K562 (cell line): ENCODE results near the gene S100A9. TPM values are rescaled to one million over a fixed set of nuclear protein-coding genes. Genes with fewer than 3 reads are reported as not detected.

Source experiments
- ATAC-seq: fragments of 200-7000 bp; cut with Tn5 transposase; 3 replicates; pipeline ENCODE4 v1.9.1; 2020; ENCODE audit warnings: moderate library complexity
- BruUV-seq: library from RNA; stranded (reverse); fragments of 400-500 nt; replicated peaks from 2 replicates; lab custom pipeline; 2021; lab: Mats Ljungman, UMichigan
- CTCF ChIA-PET: fragments of 300-600 bp; formaldehyde crosslinking; extraction: SDS; loops from one replicate; lab custom pipeline; 2021; ENCODE audit warnings: low intra/inter-chr PET ratio; lab: Yijun Ruan, JAX
- POLR2A ChIA-PET: fragments of 300-600, 350-650 bp; sonication (Branson Sonifier 250); formaldehyde crosslinking; extraction: SDS; loops from one replicate; lab custom pipeline; 2021; ENCODE audit warnings: antibody characterized with exemption, inconsistent platforms; lab: Yijun Ruan, JAX
- DNase-seq, 4 experiments: peaks; one replicate each; pipeline versions ENCODE4 v3.0.0 to v3.0.0-alpha.2; 2011 to 2018; ENCODE audit warnings: low spot score in 3 of 4, mixed read lengths in 3 of 4; ENCODE audit errors: extremely low read depth in 1 of 4
- FAIRE-seq: peaks from 2 replicates; lab custom pipeline; 2011; peaks lifted over from hg19 to GRCh38; lab: Jason Lieb, UNC
- H2AFZ ChIP-seq: 2 replicates; pipeline ENCODE4 v1.6.0; 2011; ENCODE audit warnings: low read depth, low read length, control low read depth, inconsistent platforms
- H3K27ac ChIP-seq: fragments of 200-600 bp; 3 replicates; pipeline ENCODE4 v1.8.0; 2011; ENCODE audit warnings: low read depth, mild to moderate bottlenecking, control low read depth, inconsistent platforms, low read length, moderate library complexity, mixed read lengths; ENCODE audit errors: extremely low read depth
- H3K27me3 ChIP-seq, 2 experiments: fragments of 300-600 bp in 1 of 2; 2 replicates in 1 of 2; 3 replicates in 1 of 2; pipeline versions ENCODE4 v1.6.0 to v1.8.0; 2011; ENCODE audit warnings: inconsistent platforms in 2 of 2, low read length in 2 of 2, mild to moderate bottlenecking in 1 of 2, mixed read lengths in 1 of 2, moderate library complexity in 1 of 2; ENCODE audit not compliant: control insufficient read depth in 2 of 2, insufficient read depth in 2 of 2
- H3K36me3 ChIP-seq: fragments of 300-600 bp; 3 replicates; pipeline ENCODE4 v1.8.0; 2011; ENCODE audit warnings: mild to moderate bottlenecking, low read length, inconsistent platforms; ENCODE audit not compliant: control insufficient read depth, insufficient read depth
- H3K4me1 ChIP-seq, 2 experiments: fragments of 200-600 bp in 1 of 2; replicated peaks in 1 of 2; 2 replicates in 1 of 2; 3 replicates in 1 of 2; pipeline versions ENCODE4 v1.5.1 to v1.8.0; 2011; ENCODE audit warnings: inconsistent platforms in 2 of 2, low read length in 2 of 2, mild to moderate bottlenecking in 1 of 2, mixed read lengths in 1 of 2, moderate library complexity in 1 of 2; ENCODE audit not compliant: control insufficient read depth in 2 of 2, insufficient read depth in 2 of 2
- H3K4me2 ChIP-seq: 2 replicates; pipeline ENCODE4 v1.6.1; 2011; ENCODE audit warnings: low read length, control low read depth, inconsistent platforms, mixed read lengths; ENCODE audit not compliant: insufficient read depth
- H3K4me3 ChIP-seq: fragments of 200-600 bp; sonication (generic), shearing (Covaris generic); 2 replicates; pipeline ENCODE4 v1.5.1; 2016; ENCODE audit warnings: control low read depth, inconsistent platforms
- H3K79me2 ChIP-seq: fragments of 200-600 bp; 3 replicates; pipeline ENCODE4 v1.8.0; 2011; ENCODE audit warnings: low read length, inconsistent platforms; ENCODE audit not compliant: control insufficient read depth, insufficient read depth
- H3K9ac ChIP-seq, 2 experiments: 2 replicates each; pipeline versions ENCODE4 v1.6.0 to v1.6.1; 2011; ENCODE audit warnings: low read depth in 2 of 2, low read length in 2 of 2, control low read depth in 1 of 2, inconsistent platforms in 1 of 2, mild to moderate bottlenecking in 1 of 2, mixed read lengths in 1 of 2; ENCODE audit not compliant: insufficient read depth in 1 of 2
- H3K9me1 ChIP-seq: one replicate; pipeline ENCODE4 v1.6.0; 2011; ENCODE audit warnings: inconsistent platforms, mild to moderate bottlenecking, low read length, moderate library complexity; ENCODE audit not compliant: control insufficient read depth, insufficient read depth
- H3K9me3 ChIP-seq: replicated peaks from 2 replicates; pipeline ENCODE4 v1.5.1; 2011; ENCODE audit warnings: low read depth, low read length, inconsistent platforms; ENCODE audit not compliant: control insufficient read depth, insufficient read depth
- H4K20me1 ChIP-seq: replicated peaks from 2 replicates; pipeline ENCODE4 v1.6.1; 2011; ENCODE audit warnings: low read length, inconsistent platforms, mixed read lengths; ENCODE audit not compliant: control insufficient read depth, insufficient read depth
- ARID1B ChIP-seq: fragments of 450-650 bp; IDR thresholded peaks from 2 replicates; pipeline ENCODE4 v1.6.1; 2016; ENCODE audit warnings: antibody characterized with exemption, mild to moderate bottlenecking, inconsistent platforms
- NCOA2 ChIP-seq, 2 experiments: fragments of 450-650 bp; IDR thresholded peaks; 2 replicates each; pipeline ENCODE4 v1.6.1; 2018; ENCODE audit warnings: mild to moderate bottlenecking in 2 of 2, moderate library complexity in 1 of 2; ENCODE audit not compliant: partially characterized antibody in 2 of 2
- PTBP1 ChIP-seq: fragments of 200-400 bp; formaldehyde crosslinking; IDR thresholded peaks from 2 replicates; pipeline ENCODE4 v1.6.1; 2017; ENCODE audit warnings: low read depth, low read length
- SMAD3 ChIP-seq: fragments of 450-650 bp; formaldehyde crosslinking; conservative IDR thresholded peaks from 2 replicates; pipeline ENCODE4 v1.4.0; 2020; ENCODE audit warnings: mild to moderate bottlenecking
- SNIP1 ChIP-seq: fragments of 450-650 bp; IDR thresholded peaks from 2 replicates; pipeline ENCODE4 v1.7.1; 2017; ENCODE audit warnings: low read depth, mild to moderate bottlenecking
- U2AF2 ChIP-seq: fragments of 200-400 bp; formaldehyde crosslinking; optimal IDR thresholded peaks from 2 replicates; pipeline ENCODE3; 2017; ENCODE audit warnings: low read depth, mild to moderate bottlenecking, low read length
- XRCC3 ChIP-seq: fragments of 450-650 bp; IDR thresholded peaks from 2 replicates; pipeline ENCODE4 v1.6.1; 2017; ENCODE audit warnings: mild to moderate bottlenecking, moderate library complexity
- YY1 ChIP-seq, 3 experiments: IDR thresholded peaks; 2 replicates each; pipeline ENCODE4 v1.6.1; 2011; ENCODE audit warnings: low read length in 2 of 3, mild to moderate bottlenecking in 2 of 3, moderate library complexity in 2 of 3, borderline replicate concordance in 1 of 3, control low read depth in 1 of 3, low read depth in 1 of 3; ENCODE audit not compliant: insufficient read depth in 3 of 3, insufficient replicate concordance in 2 of 3, control insufficient read depth in 1 of 3, insufficient read length in 1 of 3; ENCODE audit errors: extremely low read depth in 1 of 3
- ZNF146 ChIP-seq: IDR thresholded peaks from one replicate; pipeline ENCODE4 v1.6.1; 2018; ENCODE audit warnings: missing compliant biosample characterization; ENCODE audit not compliant: unreplicated experiment
- WGBS: fragments of 100-300 bp; shearing (Covaris generic); methylation state at CpG from one replicate; pipeline ENCODE4 v1.1.6; 2016; ENCODE audit warnings: low coverage, mixed read lengths; ENCODE audit not compliant: insufficient coverage; ENCODE audit errors: missing lambda C conversion rate; 5-methylcytosine and 5-hydroxymethylcytosine counted together
- in situ Hi-C: fragments of 300-500 bp; cut with MboI; formaldehyde crosslinking; loops from 4 replicates; pipeline ENCODE4 v1.15.0; 2018; ENCODE audit warnings: inconsistent platforms, mixed read lengths
- intact Hi-C: fragments of 100-400 bp; cut with micrococcal nuclease; formaldehyde crosslinking; loops from 2 replicates; pipeline ENCODE4 v1.14.2; 2022
- polyA plus RNA-seq, 8 experiments: library from polyadenylated mRNA; depleted of rRNA in 4 of 8; stranded (reverse) in 5 of 8; unstranded in 3 of 8; fragments of >200 nt; fragmentation: Nextera tagmentation in 2 of 8; fragmentation: Illumina TruSeq in 1 of 8; extraction: Ambion mirVana in 2 of 8; extraction: Trizol in 1 of 8; gene quantifications; 2 replicates each; pipeline versions ENCODE4 v1.2.1 to v1.2.3, GENCODE V29; 2011 to 2014; ENCODE audit warnings: inconsistent platforms in 1 of 8, missing spikeins in 1 of 8
- total RNA-seq, 7 experiments: library from RNA; depleted of rRNA in 6 of 7; stranded (reverse); fragments of >200 nt in 6 of 7; fragmentation: Illumina TruSeq in 2 of 7; extraction: Trizol in 2 of 7; gene quantifications; 2 replicates each; pipeline versions ENCODE4 v1.2.1 to v1.2.3, GENCODE V29; 2011 to 2021; ENCODE audit warnings: low replicate concordance in 1 of 7
- TF ChIP-seq, protein P1 (sequence below): fragments of 250-450 bp; sonication (Bioruptor Pico); IDR thresholded peaks from 2 replicates; pipeline ENCODE4 v1.8.0; 2022; ENCODE audit warnings: moderate library complexity, mild to moderate bottlenecking, inconsistent platforms

The S100A9 gene
- total and polyA plus RNA-seq, 9 of the 15 experiments (the other 6 are each of a cell fraction or from before 2014, with no cell fraction given): 0.80 TPM; not detected in 8

DNA sequence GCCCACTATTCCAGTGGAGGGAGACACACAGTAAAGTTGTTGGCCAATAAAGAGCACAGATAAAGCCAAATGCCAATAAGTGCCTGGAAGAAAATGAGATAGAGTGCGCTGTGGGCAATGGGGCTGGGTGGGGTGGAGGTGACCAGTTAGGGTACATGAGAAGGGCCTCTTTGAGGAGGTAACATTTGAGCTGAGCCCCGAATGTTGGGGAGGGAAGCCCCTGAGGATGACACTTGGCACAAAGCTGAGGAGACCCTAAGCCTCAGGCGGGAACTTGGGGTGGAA, 979 bp downstream of the S100A9 start:
- Histone ChIP-seq H2AFZ (no peak overlapping the region), H3K9me1 (no peaks in the 10 kb centered on the region), H3K27ac (no peak overlapping the region), H3K36me3 (no peaks in the 10 kb centered on the region), H4K20me1 (no peaks in the 10 kb centered on the region; the same call in 1 of the 2 replicates), H3K4me3 (no peak overlapping the region), H3K79me2 (no peaks in the 10 kb centered on the region), H3K27me3 (peaks cover 4 to 44% of the 10 kb centered on the region in 2 experiments; a peak in 4 of 5 replicates), H3K4me2 (no peak overlapping the region), H3K4me1 (peaks cover 0 to 5% of the 10 kb centered on the region in 2 experiments; a peak in 1 of 5 replicates), H3K9me3 (no peaks in the 10 kb centered on the region), H3K9ac (no peak overlapping the region)
- in situ Hi-C loops: loop anchor here (10.0 kb wide), 1 partner anchor 396 kb away; no protein-coding TSS in a partner anchor
- FAIRE-seq: no peak
- WGBS: 27% methylated on average over 2 of the region's 3 CpGs
- CTCF ChIA-PET: no interaction called here
- POLR2A ChIA-PET: no interaction called here
- no TSS peak for BruUV-seq
- DNase-seq: no peak
- no peak for ATAC-seq
- intact Hi-C loops: loop anchor here (10.0 kb wide), 2 partner anchors 406 to 626 kb away; partner anchors contain the start of gene RAB13
- TF ChIP-seq, protein P1, sequence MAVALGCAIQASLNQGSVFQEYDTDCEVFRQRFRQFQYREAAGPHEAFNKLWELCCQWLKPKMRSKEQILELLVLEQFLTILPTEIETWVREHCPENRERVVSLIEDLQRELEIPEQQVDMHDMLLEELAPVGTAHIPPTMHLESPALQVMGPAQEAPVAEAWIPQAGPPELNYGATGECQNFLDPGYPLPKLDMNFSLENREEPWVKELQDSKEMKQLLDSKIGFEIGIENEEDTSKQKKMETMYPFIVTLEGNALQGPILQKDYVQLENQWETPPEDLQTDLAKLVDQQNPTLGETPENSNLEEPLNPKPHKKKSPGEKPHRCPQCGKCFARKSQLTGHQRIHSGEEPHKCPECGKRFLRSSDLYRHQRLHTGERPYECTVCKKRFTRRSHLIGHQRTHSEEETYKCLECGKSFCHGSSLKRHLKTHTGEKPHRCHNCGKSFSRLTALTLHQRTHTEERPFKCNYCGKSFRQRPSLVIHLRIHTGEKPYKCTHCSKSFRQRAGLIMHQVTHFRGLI (CRISPR knock-in tag): no peak
- TF ChIP-seq U2AF2: no peak

DNA sequence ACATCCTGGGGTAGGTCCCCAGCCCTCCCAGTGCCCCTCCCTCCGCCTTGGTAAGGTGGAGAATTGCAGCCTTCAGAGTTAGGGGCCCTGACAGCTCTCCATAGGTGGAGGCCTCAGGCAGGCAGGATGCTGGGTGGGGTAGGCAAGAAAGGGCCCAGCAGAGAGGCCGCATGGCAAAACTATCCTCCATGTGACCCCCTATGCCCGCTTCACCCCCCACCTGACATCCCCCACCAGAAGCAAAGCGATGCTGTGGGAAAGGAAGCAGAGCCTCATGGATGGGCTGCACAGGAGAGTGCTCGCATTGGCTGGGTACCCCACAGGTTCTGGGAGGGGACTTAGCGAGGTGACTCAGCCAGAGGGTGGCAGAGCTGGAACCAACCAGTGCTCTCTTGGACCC, 1.6 kb downstream of the S100A9 start:
- Histone ChIP-seq H3K79me2 (no peaks in the 10 kb centered on the region), H3K27ac (no peak overlapping the region), H3K9me3 (no peaks in the 10 kb centered on the region), H3K27me3 (peaks cover 4 to 47% of the 10 kb centered on the region in 2 experiments; a peak in 4 of 5 replicates), H2AFZ (no peak overlapping the region), H3K9me1 (no peaks in the 10 kb centered on the region), H3K36me3 (no peaks in the 10 kb centered on the region), H3K4me1 (peaks cover 0 to 5% of the 10 kb centered on the region in 2 experiments; a peak in 1 of 5 replicates), H3K9ac (no peak overlapping the region), H3K4me2 (no peak overlapping the region), H4K20me1 (no peaks in the 10 kb centered on the region; the same call in 1 of the 2 replicates), H3K4me3 (no peak overlapping the region)
- ATAC-seq: no peak
- ChIA-PET CTCF (no interaction called here), POLR2A (no interaction called here)
- intact Hi-C loops (loop anchor here (10.0 kb wide), 2 partner anchors 406 to 626 kb away; partner anchors contain the start of gene RAB13), in situ Hi-C loops (loop anchor here (10.0 kb wide), 1 partner anchor 396 kb away; no protein-coding TSS in a partner anchor)
- BruUV-seq: no TSS peak
- no peak for DNase-seq
- TF ChIP-seq ZNF146 (CRISPR knock-in tag) (no peak), SMAD3 (CRISPR knock-in tag) (no peak), ARID1B (no peak), NCOA2 (IDR thresholded peaks at IDR 0.05; ENCODE audit: partially characterized antibody in 2 of 2) (no peak), PTBP1 (no peak), YY1 (IDR thresholded peaks at IDR 0.05; ENCODE audit: borderline replicate concordance in 1 of 3, control insufficient read depth in 1 of 3, extremely low read depth in 1 of 3, insufficient read depth in 3 of 3, insufficient read length in 1 of 3, insufficient replicate concordance in 2 of 3, low read depth in 1 of 3, low read length in 2 of 3) (no peak), SNIP1 (no peak), XRCC3 (no peak)
- 25% methylated on average over 5 of the region's 6 CpGs for WGBS
- no peak for FAIRE-seq
